ENCODE data around the gene CATSPERZ.

The CATSPERZ gene

GRCh38 chr11:64284962-64285884 lies 14.9 kb upstream of the CATSPERZ start, which contains the start of gene GPR137:
GPR137 (plus strand) TSS chr11:64285848; CDS start chr11:64286525, 677 bp downstream.
- no peak for FAIRE-seq
- DNase-seq (ENCODE audit: low spot score): peak; percentile 43

- DNase-seq (ENCODE audit: low spot score) (peak; percentile 31), FAIRE-seq (no peak)
Observed at GRCh38 chr11:64285885-64286800, 14.0 kb upstream of the CATSPERZ start.

- DNase-seq (ENCODE audit: low spot score): no peak
- no peak for FAIRE-seq
Observed at GRCh38 chr11:64286801-64287159, 13.4 kb upstream of the CATSPERZ start.

GRCh38 chr11:64287676-64288352 lies 12.3 kb upstream of the CATSPERZ start:
- DNase-seq (ENCODE audit: low spot score) (no peak), FAIRE-seq (no peak)

- FAIRE-seq (no peak), DNase-seq (ENCODE audit: low spot score) (no peak)
Observed at GRCh38 chr11:64288353-64288750, 11.8 kb upstream of the CATSPERZ start.

- FAIRE-seq: no peak
- no peak for DNase-seq (ENCODE audit: low spot score)
Observed at GRCh38 chr11:64289002-64289564, 11.1 kb upstream of the CATSPERZ start.

GRCh38 chr11:64290352-64291261 lies 9.6 kb upstream of the CATSPERZ start:
- FAIRE-seq: no peak

GRCh38 chr11:64291262-64291751 lies 8.9 kb upstream of the CATSPERZ start, which contains the start of gene KCNK4:
KCNK4 (plus strand) TSS chr11:64291302; CDS start chr11:64293019, 1,717 bp downstream.
- FAIRE-seq: no peak
- DNase-seq (ENCODE audit: low spot score): no peak

More at GRCh38 chr11:64290352-64291261, 9.6 kb upstream of the CATSPERZ start:
- no peak for DNase-seq (ENCODE audit: low spot score)

- no peak for DNase-seq (ENCODE audit: low spot score)
- no peak for FAIRE-seq
Observed at GRCh38 chr11:64291752-64292459, 8.3 kb upstream of the CATSPERZ start.

- DNase-seq (ENCODE audit: low spot score) (no peak), FAIRE-seq (no peak)
Observed at GRCh38 chr11:64292460-64293254, 7.5 kb upstream of the CATSPERZ start.

- DNase-seq (ENCODE audit: low spot score) (no peak), FAIRE-seq (no peak)
Observed at GRCh38 chr11:64294774-64295173, 5.4 kb upstream of the CATSPERZ start.

GRCh38 chr11:64295760-64296159 lies 4.4 kb upstream of the CATSPERZ start:
- FAIRE-seq: no peak
- no peak for DNase-seq (ENCODE audit: low spot score)

- FAIRE-seq: no peak
- no peak for DNase-seq (ENCODE audit: low spot score)
Observed at GRCh38 chr11:64296236-64296635, 3.9 kb upstream of the CATSPERZ start.

GRCh38 chr11:64296830-64297698 lies 3.1 kb upstream of the CATSPERZ start:
- DNase-seq (ENCODE audit: low spot score) (no peak), FAIRE-seq (no peak)

- FAIRE-seq (no peak), DNase-seq (ENCODE audit: low spot score) (peak; percentile 40)
Observed at GRCh38 chr11:64297699-64298358, 2.3 kb upstream of the CATSPERZ start.

GRCh38 chr11:64298966-64299846 lies 952 bp upstream of the CATSPERZ start:
- FAIRE-seq: no peak
- no peak for DNase-seq (ENCODE audit: low spot score)

Data from RCC 7860 (cell line).